HG02943 (cell line): ENCODE measurements around the gene TBC1D3B.
"Not testable (repeated sequence)": the region's sequence is repeated elsewhere in the genome, so short reads cannot be mapped to it uniquely, and the experiment has no call there.

Source experiments
- ATAC-seq: cut with Tn5 transposase; IDR thresholded peaks from one replicate; pipeline ENCODE4 v1.9.1; 2021; ENCODE audit warnings: mild to moderate bottlenecking, low read depth, moderate library complexity; ENCODE audit not compliant: unreplicated experiment

Gene TBC1D3B

DNA sequence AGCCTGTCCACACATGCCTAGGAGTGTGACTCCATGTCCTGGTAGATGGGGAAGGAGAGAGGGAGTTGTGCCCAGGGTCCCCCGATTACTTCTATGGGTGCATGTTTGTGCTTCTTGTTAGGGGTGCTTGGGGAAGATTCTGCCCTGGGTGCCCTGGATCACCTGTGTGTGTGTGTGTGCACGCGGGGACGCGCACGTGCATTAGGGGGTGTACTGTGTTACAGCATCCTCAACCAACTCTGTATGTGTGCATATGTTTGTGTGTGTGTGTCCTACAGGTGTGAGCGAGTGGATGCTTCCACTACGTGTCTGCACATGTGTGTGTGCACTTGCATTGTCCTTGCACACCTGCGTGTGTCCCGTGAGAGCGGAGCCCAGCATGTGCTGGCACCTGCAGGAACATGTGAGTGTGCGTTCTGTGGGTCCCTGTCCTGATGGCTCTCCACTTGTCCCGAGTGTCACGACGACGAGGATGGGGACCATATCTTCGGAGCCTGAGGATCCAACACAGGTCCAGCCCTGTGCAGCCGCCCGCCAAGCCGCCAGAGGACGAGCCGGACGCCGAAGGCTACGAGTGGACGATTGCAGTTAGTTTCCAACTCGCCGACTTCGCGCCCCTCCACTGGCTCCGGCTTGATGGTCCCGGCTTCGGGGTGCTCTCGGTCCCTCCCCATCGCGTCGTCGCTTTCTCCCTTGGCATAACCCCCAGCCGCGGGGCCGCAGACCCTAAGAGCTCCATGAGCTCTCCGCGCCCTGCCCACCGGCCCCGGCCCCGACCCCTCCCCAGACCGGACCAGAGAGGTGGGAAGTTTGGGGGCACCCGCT lies 6.0 kb upstream of the TBC1D3B start:
- no peak for ATAC-seq

DNA sequence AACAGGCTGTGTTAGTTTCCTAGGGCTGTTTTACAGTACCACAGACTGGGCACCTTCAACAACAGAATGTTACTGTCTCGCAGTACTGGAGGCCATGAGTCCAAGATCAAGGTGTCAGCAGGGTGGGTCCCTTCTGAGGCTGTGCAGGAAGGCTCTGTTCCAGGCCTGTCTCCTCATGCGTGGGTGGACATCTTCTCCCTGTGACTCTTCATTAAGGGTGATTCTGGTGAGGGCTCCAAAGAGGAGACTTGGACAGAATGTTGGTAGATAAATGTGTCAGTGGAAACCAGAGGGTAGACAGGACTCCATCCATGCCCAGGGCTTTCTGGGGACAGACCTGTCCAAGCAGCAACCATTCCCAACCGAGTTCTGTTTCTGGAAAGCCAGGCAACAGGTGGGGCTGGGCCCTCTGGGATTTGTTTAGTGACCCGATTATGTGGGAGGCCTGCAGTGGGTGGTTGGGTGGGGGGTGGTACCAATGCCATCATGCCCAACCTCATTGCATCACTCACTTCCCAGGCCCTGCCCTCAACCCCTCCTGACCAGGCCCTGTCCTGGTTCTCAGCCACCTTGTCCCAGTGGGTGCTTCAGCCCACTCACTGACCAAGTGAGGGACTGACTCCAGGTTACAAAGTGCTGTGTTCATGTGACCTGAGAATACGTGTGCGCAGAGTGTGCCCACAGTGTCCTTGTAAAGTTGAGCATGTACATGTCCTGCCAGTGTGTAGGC lies 5.2 kb upstream of the TBC1D3B start:
- ATAC-seq: not testable (repeated sequence)

DNA sequence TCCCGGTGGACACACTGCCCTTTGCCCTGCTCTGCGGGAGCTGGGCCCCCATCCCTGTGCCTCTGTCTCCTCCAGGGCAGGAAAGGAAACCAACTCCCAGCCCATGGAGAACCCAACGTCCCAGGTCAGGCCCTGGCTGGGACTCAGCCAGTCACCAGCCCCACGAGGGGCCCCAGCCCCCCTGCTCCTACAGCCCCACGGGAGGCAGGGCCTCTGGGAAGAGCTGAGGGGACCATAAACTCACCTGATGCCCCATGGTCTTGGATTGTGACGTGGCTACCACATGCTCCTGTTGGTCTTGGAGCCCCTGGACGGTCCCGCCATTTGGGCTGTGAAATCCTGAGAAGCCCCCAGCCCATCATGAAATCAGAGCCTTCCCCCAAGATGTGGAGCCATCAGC lies 7.6 kb downstream of the TBC1D3B start:
- not testable (repeated sequence) for ATAC-seq

DNA sequence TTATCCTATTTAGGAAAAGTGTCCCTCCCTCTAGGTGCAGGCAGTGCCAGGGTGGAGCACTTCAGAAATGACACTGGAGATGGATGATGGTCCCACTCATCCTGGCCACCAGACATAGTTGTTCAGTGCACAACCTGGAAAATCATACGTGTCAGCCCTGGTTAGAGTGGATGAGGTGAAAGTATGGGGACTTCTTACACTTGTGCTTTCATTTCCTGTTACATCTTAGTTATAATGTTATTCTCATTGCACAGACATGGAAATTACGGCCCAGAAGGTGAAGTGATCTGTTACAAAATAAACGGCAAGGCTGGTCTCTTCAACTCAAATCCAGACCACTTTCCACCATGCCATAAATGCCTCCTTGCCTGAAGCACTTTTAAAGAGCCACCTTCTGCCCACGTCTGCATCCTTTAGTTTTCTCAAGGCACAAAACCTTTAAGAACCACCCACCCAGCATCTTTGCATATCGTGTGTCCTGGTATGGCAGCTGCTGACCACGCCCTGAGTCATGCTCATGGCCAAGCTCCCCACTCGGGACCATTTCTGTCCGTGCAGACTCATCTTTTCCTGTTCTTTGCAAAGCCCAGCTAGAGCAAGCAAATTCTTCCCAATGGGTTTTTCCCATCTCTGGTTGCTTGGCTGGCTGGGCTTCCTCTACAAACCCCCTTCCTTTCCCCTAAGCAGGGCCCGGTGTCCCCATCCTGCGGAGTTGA lies 22.4 kb downstream of the TBC1D3B start:
- no peak for ATAC-seq

DNA sequence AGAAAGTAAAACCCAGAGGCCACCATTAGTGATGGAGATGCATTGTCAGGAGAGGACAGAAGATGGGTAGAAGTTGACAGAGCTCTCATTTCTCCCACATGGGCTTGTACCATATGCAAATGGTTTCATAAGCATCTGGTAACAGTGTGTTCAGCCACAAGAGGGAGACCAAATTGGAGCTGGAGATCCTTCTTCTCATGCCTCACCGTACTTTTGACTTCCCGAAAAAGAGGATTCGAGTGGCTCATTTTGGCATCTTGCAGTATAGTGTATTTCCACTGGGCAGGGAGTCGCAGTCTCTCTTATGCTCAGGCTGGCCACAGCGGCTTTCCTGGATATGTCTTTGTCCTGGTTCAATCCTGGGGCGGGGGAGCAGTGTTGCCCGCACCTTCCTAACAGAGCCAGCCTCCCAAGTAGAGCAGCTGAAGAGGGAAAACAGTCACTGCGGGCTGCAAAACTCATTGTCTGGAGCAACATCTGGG lies 23.8 kb downstream of the TBC1D3B start:
- ATAC-seq: no peak

DNA sequence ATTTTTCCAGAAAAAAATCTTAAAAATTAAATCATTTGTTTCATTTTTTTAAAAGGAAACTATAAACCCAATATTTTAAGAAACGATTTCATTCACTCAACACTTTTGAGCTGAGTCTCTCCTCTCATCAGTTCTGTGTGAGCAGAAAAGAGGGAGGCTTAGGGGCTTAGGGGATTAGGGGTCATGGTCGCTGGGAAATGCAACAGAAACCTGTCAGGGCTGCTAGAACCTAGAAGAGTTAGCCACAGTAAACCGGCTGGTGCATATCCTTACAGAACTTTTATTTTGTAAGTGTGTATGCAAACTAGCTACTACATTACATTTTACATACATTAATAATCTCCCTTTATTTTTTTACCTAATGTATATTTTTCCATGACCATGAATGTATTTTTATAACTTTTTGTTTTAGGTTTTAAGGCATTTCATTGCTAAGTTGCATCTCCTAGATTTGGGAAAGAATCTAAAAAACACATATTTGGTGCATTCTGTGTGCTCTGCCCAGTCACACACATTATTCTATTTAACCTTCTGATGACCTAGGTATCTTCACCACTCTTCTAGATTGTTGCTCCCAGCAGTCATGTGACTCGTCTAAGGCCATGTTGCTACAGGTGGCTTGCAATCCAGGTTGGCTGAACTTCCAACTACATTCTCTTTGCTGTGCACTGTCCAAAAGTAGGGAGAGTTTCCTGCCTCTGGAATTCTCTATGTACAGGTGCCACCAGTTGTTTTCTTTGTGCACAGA lies 24.4 kb downstream of the TBC1D3B start:
- no peak for ATAC-seq

DNA sequence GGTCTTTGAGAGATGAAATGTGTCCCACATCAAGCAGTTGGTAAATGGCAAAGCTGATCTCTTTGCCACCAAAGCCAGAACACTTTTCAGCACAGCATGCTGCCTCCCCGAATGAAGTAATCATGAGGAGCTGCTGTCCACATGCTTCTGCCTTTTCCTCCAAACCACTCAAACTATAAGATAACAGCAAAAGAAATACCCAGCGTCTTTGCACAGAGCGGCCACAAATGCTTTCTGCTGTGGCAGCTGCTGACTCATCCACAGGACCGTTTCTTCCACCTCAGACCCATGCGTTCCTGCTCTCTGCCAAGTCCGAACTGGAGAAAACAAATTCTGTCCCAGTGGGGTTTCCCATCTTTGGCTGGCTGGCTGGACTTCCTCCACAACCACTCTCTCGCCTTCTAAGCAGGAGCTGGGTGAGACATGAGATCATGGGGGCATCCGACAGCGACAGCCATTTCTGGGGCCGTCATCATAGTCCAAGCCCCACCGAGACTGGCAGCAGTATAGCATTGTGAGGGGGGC lies 27.1 kb downstream of the TBC1D3B start:
- ATAC-seq: no peak

DNA sequence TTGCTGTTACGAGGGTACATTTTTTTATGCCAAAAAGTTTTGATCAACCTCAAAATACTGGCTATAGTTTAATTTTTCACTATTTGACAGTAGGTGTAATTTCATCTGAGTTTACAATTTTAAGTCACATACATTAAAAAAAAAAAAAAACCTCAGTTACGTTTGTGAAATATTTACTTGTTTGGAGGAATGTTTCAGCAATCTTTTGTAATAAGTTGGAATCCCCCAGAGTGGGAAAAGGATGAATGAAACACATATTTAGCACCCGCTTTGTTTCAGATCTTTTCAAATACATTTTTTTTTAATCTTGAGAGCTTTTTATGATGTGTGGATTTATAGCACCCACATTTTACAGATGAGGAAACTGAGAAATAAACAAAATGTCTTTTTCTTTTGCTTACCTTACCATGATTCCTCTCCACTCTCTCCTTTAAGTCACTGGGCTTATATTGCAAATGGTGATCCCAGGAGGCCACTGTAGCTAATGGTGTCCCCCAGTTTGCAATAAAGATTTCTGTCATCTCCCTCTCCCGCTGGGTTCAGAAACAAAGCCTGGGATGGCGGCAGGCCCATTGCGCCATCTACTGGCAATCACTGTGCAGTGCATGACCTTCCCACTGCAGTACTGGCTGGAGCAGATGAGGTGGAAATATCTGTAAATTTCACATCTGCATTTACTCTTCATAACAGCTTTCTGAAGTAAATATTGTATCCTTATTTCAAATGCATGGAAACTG lies 27.7 kb downstream of the TBC1D3B start:
- peak; percentile 54 for ATAC-seq

DNA sequence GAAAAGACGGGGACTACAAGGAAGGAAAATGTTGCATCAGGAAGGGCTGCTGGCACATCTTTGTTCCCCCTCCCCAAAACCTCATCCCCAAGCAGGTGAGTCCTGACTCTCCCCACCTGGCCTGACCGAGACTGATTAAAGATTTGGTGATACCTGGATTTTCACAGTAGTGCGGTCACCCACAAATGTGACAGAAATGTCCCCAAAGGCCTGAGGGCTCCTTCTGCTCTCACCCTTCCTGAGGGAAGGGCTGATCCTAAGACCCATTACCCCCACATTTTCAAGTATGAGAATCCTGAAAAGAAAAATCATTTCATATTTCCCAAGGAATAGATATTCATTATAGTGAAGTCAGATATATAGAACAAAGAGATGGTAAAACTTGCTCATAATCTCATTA lies 28.8 kb downstream of the TBC1D3B start:
- ATAC-seq: no peak

DNA sequence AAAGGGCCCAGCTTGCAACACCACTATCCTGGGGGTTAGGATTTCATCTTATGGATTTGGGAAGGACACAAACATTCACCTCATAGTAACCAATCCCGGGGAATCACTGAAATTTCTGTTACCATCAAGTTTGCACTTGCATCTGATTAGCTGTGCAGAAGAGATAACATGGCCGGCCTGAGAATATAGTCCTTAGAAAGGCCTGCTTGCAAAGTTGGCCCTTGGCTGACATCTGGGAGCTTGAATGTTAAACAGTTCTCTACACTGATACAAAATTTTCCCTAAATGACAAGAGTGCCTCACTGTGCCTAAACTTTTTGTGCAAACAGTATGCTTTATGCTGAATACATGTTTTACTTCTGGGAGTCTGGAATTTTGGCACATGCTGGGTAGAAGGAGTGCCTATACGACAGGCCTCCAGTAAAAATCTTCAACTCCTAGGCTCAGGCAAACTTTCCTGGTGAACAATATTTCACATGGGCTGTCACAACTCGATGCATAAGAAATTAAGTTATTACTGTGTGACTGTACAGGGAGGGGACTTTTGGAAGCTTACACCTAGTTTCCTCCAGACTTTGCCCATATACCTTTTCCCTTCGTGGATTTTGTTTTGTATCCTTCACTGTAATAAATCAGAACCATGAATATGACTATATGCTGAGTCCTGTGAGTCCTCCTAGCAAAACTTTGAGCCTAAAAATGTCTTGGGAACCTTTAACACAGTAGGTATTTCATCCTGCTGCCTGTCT lies 31.3 kb downstream of the TBC1D3B start:
- no peak for ATAC-seq

DNA sequence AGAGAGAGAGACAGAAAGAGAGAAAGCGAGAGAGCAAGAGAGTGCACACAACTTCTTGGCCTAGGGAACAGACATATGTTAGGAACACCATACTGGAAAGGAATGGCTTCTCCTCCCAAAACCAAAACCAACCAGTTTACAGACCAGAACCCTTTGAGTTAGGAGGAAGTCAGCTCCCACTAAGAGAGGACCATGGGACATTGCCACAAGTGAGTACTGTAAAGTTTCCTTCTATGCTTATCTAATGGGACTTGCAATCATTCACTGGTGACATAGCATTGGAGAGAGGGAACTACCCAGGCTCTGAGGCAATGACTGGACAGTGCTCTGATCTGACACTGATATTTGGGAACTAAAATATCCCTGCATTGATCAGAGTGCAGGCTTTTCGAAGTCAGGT lies 32.4 kb downstream of the TBC1D3B start:
- ATAC-seq: no peak

DNA sequence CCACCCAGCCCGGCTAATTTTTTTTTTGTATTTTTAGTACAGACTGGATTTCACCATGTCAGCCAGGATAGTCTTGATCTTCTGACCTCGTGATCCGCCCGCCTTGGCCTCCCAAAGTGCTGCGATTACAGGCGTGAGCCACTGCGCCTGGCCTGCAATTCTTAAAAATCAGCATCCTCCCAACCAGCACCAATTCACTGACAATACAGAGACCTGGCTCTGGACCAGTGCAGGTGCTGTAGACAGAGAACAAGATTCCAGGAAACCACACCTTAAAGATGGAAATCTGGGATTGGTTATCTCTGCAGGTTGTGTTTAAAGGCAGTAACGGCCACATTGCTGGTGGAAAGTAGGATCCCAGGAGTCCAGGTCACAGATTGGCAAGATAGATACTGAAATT lies 33.6 kb downstream of the TBC1D3B start:
- no peak for ATAC-seq

DNA sequence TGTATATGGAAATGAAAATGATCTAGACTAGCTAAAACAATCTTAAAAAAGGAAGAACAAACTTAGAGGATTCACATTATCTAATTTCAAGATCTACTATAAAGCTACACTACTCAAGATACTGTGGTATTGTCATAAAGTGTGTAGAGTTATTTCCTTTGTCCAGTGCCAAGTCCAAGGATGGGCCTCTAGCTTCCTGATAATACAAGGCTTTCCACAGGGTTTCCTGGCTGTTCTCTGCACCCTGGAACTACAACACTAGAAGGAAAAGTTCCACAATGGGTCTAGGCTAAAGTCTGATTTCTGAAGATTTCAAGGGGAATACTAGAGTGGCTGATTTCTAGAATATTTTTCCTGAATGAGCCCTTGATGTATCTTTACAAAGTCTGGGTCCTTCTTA lies 34.2 kb downstream of the TBC1D3B start:
- ATAC-seq: no peak

DNA sequence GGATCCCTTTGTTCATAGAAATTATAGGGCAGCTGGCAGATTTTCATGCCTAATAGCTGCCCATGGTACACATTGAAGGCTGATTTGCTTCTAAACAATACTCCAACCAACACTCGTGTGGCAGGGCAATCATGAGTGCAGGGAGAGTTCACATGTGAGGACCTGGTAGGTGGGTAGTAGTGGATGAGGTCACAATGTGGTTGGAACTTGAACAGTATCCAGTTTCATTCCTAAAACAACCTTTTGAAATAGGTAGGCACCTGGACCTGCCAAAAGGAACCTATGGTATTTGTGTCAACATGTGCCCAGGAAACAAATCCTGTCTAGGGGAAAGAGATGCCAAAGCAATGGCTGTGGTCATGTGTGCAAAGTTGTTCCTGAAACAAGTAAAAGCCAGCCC lies 40.0 kb downstream of the TBC1D3B start:
- no peak for ATAC-seq

DNA sequence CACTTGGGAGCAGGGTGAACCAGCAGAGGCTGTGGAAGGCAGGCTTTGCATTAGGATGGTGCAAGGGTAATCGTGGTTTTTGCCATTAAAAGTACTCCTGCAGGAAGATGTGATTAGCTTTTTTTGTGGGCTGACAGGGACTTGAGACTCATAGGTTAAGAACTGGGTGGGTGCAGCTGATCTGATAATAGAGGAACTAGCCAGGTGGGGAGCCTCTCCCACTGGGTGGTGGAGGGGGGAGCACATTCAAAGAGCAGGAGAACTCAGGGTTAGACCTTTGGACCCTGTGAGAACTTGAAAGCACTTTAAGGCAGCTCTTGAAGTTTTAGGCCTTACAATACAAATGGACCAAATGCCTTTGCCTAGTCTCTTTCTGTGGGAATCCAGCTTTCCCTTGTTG lies 40.4 kb downstream of the TBC1D3B start:
- no peak for ATAC-seq

DNA sequence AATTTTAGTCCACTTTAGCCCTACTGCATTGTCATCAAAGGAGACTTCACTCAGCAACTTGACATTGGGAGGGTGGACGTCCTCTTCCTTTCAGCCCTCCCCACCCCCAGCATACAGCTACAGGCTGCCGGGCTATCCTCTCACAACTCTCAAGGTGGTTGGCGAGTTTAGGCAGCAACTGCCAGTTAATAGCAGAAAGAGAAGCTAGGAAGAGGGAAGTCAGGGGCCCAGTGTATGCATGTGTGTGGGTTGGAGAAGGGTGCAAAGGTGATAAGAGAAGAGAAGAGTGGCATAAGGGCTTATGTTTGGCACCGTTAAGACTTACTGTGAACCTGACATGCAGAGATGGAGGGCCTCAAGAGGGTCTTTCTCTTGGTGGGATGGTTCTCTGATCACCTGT lies 41.0 kb downstream of the TBC1D3B start:
- no peak for ATAC-seq

DNA sequence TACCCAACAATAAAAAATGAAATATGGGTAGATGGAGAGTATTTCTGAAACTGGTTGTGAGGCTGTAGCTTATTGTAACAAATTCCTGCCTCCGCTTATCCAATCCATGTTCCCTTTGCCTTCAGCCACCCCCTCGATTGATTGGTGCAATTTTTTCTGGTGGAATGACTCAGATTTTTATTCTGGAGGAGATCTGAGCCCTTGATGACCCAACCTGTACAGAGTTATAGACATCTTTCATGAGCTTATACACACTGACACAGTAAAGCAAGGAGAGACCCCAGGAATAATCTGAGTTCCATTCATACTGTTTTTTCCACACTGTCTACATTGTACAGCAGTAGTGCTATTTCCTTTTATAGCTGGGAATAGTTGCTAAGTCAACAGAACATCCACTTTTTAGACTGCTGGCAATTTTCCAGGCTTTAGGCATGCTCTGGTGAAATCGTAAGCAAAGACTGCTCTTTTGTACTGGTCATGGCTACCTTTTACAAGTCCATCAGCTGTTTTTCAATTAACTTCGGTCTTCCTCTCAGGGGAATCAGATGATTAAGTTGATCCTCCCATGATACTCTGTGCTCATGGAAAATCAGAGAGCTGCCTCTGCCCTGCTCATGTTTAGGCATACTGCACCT lies 42.7 kb downstream of the TBC1D3B start:
- ATAC-seq: no peak

DNA sequence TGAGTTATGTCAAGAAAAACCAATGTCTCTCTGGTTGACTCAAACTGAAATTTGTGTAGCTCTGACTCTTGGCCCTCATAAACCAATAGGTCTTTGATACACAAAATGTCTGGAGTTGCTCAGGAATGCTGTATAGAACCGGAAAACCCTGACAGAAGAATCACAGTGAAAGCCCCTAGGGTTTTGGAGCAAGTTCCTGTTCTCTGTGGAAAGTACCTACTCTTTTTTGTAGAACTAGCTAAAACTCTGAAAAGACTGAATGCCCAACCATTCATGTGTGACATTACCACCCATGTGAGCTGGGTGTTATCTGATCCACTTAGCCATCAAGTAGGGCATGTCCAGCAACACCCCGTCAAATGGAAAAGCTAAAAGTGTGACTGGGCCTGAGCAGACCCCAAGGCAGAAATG lies 44.0 kb downstream of the TBC1D3B start:
- ATAC-seq: no peak
